Spleen (tissue), 7 donors: Measurements from ENCODE around the gene C2orf42.

ENCODE experiments used
- POLR2A ChIP-seq, 3 donors: fragments of 450-650 bp; IDR thresholded peaks; one replicate each; pipeline ENCODE4 v1.5.1; 2017; ENCODE audit warnings: antibody characterized with exemption in 3 of 3, mild to moderate bottlenecking in 1 of 3
- TF ChIP-seq, protein P1 (sequence below), 11 experiments: fragments of 200-600 bp in 7 of 11; fragments of 450-650 bp in 4 of 11; sonication (generic) in 4 of 11; IDR thresholded peaks in 8 of 11; conservative IDR thresholded peaks in 3 of 11; 1 replicate in 7 of 11; 2 replicates in 4 of 11; pipeline versions ENCODE4 v1.4.0 to v1.8.0; 2016 to 2021; ENCODE audit warnings: antibody characterized with exemption in 11 of 11, inconsistent platforms in 4 of 11, mild to moderate bottlenecking in 1 of 11
- donor health status: DM: no; HTN: no; CAD: no; lungs with moderate emphysema.
- donor health status: DM: no; HTN: no; CAD: no.
- donor health status: DM: no; HTN: no; CAD: no.

- TF ChIP-seq, protein P1, sequence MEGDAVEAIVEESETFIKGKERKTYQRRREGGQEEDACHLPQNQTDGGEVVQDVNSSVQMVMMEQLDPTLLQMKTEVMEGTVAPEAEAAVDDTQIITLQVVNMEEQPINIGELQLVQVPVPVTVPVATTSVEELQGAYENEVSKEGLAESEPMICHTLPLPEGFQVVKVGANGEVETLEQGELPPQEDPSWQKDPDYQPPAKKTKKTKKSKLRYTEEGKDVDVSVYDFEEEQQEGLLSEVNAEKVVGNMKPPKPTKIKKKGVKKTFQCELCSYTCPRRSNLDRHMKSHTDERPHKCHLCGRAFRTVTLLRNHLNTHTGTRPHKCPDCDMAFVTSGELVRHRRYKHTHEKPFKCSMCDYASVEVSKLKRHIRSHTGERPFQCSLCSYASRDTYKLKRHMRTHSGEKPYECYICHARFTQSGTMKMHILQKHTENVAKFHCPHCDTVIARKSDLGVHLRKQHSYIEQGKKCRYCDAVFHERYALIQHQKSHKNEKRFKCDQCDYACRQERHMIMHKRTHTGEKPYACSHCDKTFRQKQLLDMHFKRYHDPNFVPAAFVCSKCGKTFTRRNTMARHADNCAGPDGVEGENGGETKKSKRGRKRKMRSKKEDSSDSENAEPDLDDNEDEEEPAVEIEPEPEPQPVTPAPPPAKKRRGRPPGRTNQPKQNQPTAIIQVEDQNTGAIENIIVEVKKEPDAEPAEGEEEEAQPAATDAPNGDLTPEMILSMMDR (IDR thresholded peaks at IDR 0.05 in 8 of 11, conservative IDR thresholded peaks at IDR 0.05 in 3 of 11) = no peak
- TF ChIP-seq POLR2A (IDR thresholded peaks at IDR 0.05) = no peak
These were observed 77.3 kb downstream of the C2orf42 start for GRCh38 chr2:70113359-70114070.
